Lung (tissue), 12 donors: ENCODE results near the gene AUTS2. TPM values are rescaled to one million over a fixed set of nuclear protein-coding genes. Genes with fewer than 3 reads are reported as not detected.

ENCODE experiments used
- ATAC-seq: fragments of 200-7000 bp; cut with Tn5 transposase; one replicate; pipeline ENCODE4 v1.9.1; 2020; ENCODE audit warnings: moderate number of reproducible peaks; ENCODE audit not compliant: insufficient read depth, low FRiP score
- DNase-seq, 3 donors: peaks; one replicate each; pipeline ENCODE4 v3.0.0-alpha.2; 2013 to 2017
- H3K27ac ChIP-seq, 2 donors: one replicate each; pipeline ENCODE4 v1.5.1; 2013; ENCODE audit warnings: mild to moderate bottlenecking in 2 of 2, moderate library complexity in 2 of 2, control low read depth in 1 of 2, inconsistent platforms in 1 of 2, low read depth in 1 of 2, low read length in 1 of 2
- H3K27me3 ChIP-seq, 3 donors: one replicate each; pipeline ENCODE4 v1.5.1; 2013; ENCODE audit warnings: low read length in 2 of 3; ENCODE audit not compliant: control insufficient read depth in 3 of 3, insufficient read depth in 3 of 3
- H3K36me3 ChIP-seq, 4 donors: one replicate each; pipeline ENCODE4 v1.5.1; 2013; ENCODE audit warnings: low read length in 4 of 4, mild to moderate bottlenecking in 1 of 4, moderate library complexity in 1 of 4; ENCODE audit not compliant: control insufficient read depth in 4 of 4, insufficient read depth in 4 of 4
- H3K4me1 ChIP-seq, 5 donors: one replicate each; pipeline ENCODE4 v1.5.1; 2013; ENCODE audit warnings: low read length in 5 of 5, mild to moderate bottlenecking in 2 of 5, moderate library complexity in 1 of 5; ENCODE audit not compliant: control insufficient read depth in 5 of 5, insufficient read depth in 5 of 5
- H3K4me3 ChIP-seq: one replicate; pipeline ENCODE4 v1.5.1; 2013; ENCODE audit warnings: mild to moderate bottlenecking, control low read depth, moderate library complexity
- H3K9ac ChIP-seq, 2 donors: one replicate each; pipeline ENCODE4 v1.5.1; 2013; ENCODE audit warnings: low read length in 2 of 2, control low read depth in 1 of 2; ENCODE audit not compliant: insufficient read depth in 1 of 2
- H3K9me3 ChIP-seq, 4 donors: one replicate each; pipeline ENCODE4 v1.5.1; 2013; ENCODE audit warnings: low read length in 3 of 4, mild to moderate bottlenecking in 1 of 4, moderate library complexity in 1 of 4; ENCODE audit not compliant: control insufficient read depth in 4 of 4, insufficient read depth in 3 of 4
- WGBS, 2 donors: extraction: QIAGEN DNeasy Blood & Tissue Kit; methylation state at CpG; one replicate each; pipeline ENCODE4 v1.1.7; 2013; 5-methylcytosine and 5-hydroxymethylcytosine counted together
- polyA plus RNA-seq, 2 donors: library from polyadenylated mRNA; stranded (reverse); fragments of 200-250 nt; gene quantifications; one replicate each; pipeline ENCODE4 v1.2.1, GENCODE V29; 2013
- total RNA-seq, 2 donors: library from RNA; depleted of rRNA in 1 of 2; stranded (reverse); fragments of >200 nt in 1 of 2; gene quantifications; one replicate each; pipeline ENCODE4 v1.2.1, GENCODE V29; 2014 to 2021
- TF ChIP-seq, protein P1 (sequence below): IDR thresholded peaks from 2 replicates; pipeline ENCODE4 v1.5.1; 2012; ENCODE audit warnings: mild to moderate bottlenecking; ENCODE audit errors: control extremely low read depth, extremely low read depth
- donor health status: control.
- donor health status: control.
- donor health status: Bipolar disorder and iron deficiency.
- donor health status: healthy.
- donor health status: DM: yes; HTN: yes; CAD: no.

The AUTS2 gene
- total and polyA plus RNA-seq, 4 donors: 11.8 to 115 (median 40.6) TPM

GRCh38 chr7:70218006-70218405 lies 619.7 kb downstream of the AUTS2 start:
- no peak overlapping the region for H3K9ac ChIP-seq
- ATAC-seq: no peak
- no peak overlapping the region for H3K4me3 ChIP-seq
- no peaks in the 10 kb centered on the region for H3K36me3 ChIP-seq
- DNase-seq: no peak
- no peak overlapping the region for H3K27ac ChIP-seq
- 74 to 86% methylated on average over 3 of the region's 3 CpGs for WGBS, 2 donors
- H3K27me3 ChIP-seq: no peaks in the 10 kb centered on the region
- TF ChIP-seq, protein P1, sequence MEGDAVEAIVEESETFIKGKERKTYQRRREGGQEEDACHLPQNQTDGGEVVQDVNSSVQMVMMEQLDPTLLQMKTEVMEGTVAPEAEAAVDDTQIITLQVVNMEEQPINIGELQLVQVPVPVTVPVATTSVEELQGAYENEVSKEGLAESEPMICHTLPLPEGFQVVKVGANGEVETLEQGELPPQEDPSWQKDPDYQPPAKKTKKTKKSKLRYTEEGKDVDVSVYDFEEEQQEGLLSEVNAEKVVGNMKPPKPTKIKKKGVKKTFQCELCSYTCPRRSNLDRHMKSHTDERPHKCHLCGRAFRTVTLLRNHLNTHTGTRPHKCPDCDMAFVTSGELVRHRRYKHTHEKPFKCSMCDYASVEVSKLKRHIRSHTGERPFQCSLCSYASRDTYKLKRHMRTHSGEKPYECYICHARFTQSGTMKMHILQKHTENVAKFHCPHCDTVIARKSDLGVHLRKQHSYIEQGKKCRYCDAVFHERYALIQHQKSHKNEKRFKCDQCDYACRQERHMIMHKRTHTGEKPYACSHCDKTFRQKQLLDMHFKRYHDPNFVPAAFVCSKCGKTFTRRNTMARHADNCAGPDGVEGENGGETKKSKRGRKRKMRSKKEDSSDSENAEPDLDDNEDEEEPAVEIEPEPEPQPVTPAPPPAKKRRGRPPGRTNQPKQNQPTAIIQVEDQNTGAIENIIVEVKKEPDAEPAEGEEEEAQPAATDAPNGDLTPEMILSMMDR: no peak
- no peaks in the 10 kb centered on the region for H3K9me3 ChIP-seq
- H3K4me1 ChIP-seq: no peaks in the 10 kb centered on the region

DNA sequence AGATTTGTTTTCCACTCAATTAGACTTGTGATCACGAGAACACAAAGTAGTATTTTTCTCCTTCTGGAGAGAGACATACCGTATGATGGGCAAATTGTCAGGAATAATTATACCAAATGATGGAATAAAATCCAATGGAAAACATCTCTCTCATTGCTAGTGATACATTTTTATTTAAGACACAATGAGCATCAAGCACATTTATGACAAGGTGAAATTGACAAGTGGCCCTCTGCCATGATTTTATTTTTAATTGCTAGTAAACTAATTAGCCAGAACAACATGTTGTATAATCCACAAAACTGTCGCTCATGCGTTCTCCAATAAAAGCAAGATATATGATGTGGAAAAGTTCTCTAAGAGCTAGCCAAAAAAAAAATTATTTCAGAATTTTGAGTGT lies 620.8 kb downstream of the AUTS2 start:
- Histone ChIP-seq H3K27me3 (no peaks in the 10 kb centered on the region), H3K4me1 (no peaks in the 10 kb centered on the region), H3K9ac (no peak overlapping the region), H3K4me3 (no peak overlapping the region), H3K27ac (no peak overlapping the region), H3K36me3 (no peaks in the 10 kb centered on the region), H3K9me3 (no peaks in the 10 kb centered on the region)
- no peak for DNase-seq
- ATAC-seq: no peak
- WGBS, 2 donors: 94 to 99% methylated on average over 4 of the region's 4 CpGs
- TF ChIP-seq, protein P1: no peak

- Histone ChIP-seq H3K9ac (no peak overlapping the region), H3K4me1 (no peaks in the 10 kb centered on the region), H3K27ac (no peak overlapping the region), H3K27me3 (no peaks in the 10 kb centered on the region), H3K9me3 (peaks cover 0 to 8% (median 4%) of the 10 kb centered on the region in 4 donors), H3K4me3 (no peak overlapping the region), H3K36me3 (peaks cover 0 to 3% (median 0%) of the 10 kb centered on the region in 4 donors)
- ATAC-seq (no peak), DNase-seq (no peak)
- TF ChIP-seq, protein P1: no peak
Measured at GRCh38 chr7:70229242-70229641, 631.0 kb downstream of the AUTS2 start.

- peaks cover 0 to 3% (median 0%) of the 10 kb centered on the region in 4 donors for H3K36me3 ChIP-seq
- TF ChIP-seq, protein P1: no peak
- DNase-seq (no peak), ATAC-seq (no peak)
- H3K9me3 ChIP-seq: peaks cover 0 to 8% (median 4%) of the 10 kb centered on the region in 4 donors
- H3K9ac ChIP-seq: no peak overlapping the region
- WGBS, 2 donors: 94% methylated on average over 3 of the region's 3 CpGs
- no peaks in the 10 kb centered on the region for H3K4me1 ChIP-seq
- H3K27ac ChIP-seq: no peak overlapping the region
- no peaks in the 10 kb centered on the region for H3K27me3 ChIP-seq
- no peak overlapping the region for H3K4me3 ChIP-seq
Measured at GRCh38 chr7:70230761-70231160, 632.5 kb downstream of the AUTS2 start.
